Right hindlimb (tissue), 1 donor: Measurements from ENCODE around the gene MAN2A2.
"Not testable (repeated sequence)": the region's sequence is repeated elsewhere in the genome, so short reads cannot be mapped to it uniquely, and the experiment has no call there.

Source experiments
- DNase-seq: peaks from one replicate; pipeline ENCODE4 v3.0.0-alpha.2; 2018

The MAN2A2 gene

DNA sequence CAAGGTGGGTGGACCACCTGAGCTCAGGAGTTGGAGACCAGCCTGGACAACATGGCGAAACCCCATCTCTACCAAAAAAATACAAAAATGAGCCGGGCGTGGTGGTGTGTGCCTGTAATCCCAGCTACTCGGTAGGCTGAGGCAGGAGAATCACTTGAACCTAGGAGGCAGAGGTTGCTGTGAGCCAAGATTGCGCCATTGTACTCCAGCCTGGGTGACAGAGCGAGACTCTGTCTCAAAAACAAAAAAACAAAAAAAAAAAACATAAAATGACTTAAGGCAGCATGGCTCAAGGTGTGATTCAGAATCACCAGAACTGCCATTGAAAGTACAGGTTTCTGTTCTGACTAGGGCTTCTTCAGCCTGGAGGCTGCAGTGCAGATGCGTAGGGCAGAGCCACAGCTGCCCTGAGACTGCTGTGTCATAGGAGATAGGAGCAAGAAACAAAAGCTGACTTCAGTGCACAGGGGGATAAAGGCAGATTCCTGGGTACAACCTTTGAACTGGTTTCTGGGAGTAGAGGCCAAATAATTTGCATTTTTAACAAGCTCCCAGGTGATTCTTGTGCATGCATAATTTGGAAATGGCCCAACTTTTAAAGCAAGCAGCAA lies 19.7 kb downstream of the MAN2A2 start:
- DNase-seq, result not testable (repeated sequence)

DNA sequence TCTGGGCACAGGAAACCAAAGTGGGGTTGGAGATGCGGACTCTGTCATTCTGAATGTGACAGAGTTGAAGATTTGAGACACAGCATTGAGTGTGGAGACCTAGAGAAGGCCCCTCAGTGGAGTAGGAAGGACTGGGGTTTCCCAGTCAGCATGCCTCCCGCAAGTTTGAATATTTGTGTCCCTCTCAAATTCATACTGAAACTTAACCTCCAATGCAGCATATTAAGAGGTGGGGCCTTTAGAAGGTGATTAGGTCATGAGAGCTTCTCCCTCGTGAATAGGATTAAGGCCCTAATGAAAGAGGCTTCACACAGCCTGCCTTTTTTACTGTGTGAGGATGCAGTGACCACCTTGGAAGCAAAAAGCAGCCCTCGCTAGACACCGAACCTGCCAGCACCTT lies 21.3 kb downstream of the MAN2A2 start:
- DNase-seq, result no peak

DNA sequence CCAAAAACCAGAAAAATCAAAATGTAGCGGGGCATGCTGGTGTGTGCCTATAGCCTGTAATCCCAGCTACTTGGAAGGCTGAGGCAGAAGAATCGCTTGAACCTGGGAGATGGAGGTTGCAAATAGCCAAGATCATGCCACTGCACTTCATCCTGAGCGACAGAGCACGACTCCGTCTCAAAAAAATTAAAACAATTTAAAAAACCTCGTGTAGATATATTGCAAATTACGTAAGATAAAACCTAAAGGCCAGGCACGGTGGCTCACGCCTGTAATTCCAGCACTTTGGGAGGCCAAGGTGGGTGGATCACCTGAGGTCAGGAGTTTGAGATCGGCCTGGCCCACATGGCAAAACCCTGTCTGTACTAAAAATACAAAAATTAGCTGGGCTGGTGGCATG lies 23.7 kb downstream of the MAN2A2 start:
- DNase-seq, result not testable (repeated sequence)

DNA sequence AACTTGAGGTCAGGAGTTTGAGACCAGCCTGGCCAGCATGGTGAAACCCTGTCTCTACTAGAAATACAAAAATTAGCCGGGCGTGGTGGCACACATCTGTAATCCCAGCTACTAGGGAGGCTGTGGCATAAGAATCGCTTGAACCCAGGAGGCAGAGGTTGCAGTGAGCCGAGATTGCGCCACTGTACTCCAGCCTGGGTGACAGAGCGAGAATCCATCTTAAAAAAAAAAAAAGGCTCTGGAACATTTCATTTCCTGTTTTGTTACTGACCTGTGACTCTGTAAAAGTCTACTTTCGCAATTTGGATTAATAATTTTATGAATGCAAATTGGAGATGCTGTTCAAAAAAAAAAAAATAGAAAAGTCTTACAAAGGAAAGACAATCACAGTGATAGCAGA lies 25.0 kb downstream of the MAN2A2 start:
- DNase-seq, result not testable (repeated sequence)

DNA sequence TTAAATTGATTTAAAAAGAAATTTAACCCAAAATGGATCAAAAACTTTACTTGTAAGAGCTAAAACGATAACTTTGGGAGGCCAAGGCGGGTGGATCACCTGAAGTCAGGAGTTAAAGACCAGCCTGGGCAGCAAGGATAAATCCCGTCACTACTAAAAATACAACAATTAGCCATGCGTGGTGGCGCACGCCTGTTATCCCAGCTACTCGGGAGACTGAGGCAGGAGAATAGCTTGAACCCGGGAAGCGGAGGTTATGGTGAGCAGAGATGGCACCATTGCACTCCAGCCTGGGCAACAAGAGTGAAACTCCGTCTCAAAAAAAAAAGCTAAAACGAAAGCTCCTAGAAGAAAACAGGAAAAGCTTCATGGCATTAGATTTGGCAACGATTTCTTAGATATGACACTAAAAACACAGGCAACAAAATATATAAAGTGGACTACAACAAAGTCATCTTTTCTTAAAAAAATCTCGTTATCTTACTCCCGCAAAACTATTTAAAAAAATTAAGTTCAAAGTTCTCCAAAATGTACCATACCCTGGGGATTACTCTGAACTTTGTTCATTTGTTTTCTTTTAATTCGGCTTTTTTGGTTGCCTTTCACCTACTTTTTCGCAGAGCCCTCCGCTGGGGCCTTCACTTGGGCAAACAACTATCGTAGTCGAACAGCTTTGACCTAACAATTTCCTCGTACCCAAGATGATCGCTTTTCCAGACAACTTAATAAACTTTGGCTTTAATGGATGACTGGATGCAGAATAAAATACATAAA lies 26.3 kb downstream of the MAN2A2 start:
- no peak for DNase-seq

DNA sequence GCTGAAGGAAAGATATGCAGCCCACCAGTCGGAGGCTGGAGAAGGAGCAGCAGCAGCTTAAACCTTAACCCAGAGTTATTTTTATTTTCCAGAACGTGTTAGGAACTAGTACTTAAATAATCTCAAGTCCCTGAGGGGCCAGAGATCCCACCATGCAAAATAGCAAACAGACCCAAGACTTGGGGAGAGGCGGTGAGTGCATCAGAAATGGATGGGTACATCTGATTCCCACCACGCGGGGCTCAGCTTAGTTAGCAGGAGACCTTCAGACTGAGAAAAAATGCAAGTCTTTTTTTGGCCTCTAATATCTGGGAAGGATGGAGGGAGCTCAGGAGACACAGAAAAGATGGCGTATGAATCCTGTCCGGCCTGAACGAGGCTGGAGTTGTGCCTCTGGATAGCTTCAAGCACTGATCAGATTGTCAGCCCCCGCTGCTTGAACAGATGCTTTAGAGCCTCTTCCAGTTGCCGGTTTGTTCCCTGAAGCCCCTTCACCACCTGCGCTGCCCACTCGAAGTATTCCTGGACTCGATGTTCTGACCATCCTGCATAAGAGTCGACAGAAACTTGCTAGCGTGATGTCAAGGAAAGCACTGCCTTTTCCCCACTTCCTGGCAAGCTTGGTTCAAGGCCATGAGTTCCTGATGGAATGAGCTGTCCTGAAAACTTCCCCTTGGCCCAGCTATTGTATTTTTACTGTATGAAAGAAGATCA lies 27.9 kb downstream of the MAN2A2 start:
- no peak for DNase-seq

DNA sequence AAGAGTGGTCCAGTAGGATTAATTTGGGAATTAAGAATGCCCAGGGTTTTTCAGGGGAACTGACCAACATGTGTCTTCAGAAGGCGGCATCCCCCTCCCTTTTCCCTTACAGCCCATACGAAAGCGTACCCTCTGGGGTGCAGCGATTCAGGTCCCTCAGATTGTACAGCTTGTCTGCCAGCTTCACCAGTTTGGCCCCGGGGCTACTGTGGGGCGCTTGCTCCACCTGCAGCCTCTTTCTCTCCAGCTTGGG lies 28.4 kb downstream of the MAN2A2 start:
- no peak for DNase-seq

DNA sequence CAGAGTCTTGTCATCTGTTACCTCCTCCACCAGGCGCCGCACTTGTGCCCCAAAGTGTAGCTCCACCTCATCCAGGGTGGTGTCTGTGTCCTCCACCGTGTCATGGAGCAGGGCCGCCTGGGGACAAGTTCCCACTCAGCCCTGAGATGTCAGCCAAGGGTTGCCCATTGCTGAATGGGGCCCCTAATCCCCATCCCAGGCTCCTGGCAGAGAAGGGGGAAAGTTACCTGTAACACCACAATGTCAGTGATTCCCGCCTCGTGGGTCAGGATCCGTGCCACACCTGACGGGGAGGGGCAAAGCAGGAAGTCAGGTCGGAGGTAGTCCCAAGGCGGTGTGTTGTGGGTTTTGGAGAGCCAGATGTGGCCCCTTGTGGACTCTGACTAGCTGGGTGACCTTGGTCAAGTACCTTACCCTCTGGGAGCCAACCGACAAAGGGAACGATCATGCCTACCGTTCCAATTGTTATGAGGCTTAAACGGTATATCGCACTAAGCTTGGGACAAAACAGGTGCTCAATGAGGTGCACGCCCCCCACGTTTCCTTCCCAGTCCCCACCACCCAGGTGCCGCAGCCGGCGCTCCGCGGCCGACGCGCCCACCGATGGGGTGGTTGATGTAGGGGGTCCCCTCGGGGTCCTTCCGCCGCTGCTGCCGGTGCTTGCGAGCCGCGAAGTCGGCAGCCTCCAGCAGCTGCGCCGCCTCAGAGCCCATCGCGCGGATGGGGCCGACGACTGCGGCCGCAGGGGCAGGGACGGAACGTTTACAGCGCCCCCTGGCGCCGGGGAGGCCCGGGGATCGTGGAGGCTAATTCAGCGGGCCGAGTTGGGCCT lies 28.9 kb downstream of the MAN2A2 start, which contains the start of gene HDDC3:
TSS of gene HDDC3 (minus strand) at position 722 of the 832 bp plus-strand sequence. CDS start at position 713, 9 bp downstream.
- peak; percentile 90 for DNase-seq

DNA sequence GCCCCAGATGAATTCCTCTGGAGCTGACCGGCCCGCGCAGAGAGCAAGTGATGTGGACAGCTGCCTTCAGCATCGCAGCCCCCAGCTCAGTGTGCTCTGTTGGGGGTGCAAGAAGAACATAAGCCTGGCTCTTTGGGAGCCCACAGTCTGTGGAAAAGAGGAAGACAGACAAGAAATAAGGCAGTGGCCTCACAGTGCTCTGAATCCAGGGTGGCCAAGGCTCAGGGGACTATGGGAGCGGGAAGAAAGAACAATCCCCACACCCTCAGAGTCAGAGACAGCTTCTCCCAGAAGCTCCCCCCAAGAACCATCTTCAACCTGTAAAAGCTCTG lies 29.5 kb downstream of the MAN2A2 start:
- no peak for DNase-seq

DNA sequence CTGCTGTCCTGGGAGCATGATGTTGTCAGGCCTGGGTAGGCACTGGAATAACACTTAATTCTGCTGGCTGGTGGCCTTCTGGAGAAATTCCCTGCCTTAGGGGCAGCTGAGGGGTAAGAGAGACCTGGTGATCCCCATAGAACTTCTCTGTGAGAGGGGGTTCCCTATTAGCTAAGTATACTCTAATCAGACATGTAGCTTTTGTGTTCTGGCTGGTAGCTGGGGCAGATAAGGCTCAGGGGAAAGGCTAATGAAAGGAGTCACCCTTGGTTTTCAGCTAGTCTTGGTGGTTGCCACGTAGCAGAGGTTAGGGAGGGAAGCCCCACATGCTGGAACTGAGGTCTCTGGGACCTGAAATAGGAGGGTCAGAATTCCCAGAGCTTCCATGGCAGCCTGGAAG lies 30.2 kb downstream of the MAN2A2 start:
- DNase-seq, result no peak

DNA sequence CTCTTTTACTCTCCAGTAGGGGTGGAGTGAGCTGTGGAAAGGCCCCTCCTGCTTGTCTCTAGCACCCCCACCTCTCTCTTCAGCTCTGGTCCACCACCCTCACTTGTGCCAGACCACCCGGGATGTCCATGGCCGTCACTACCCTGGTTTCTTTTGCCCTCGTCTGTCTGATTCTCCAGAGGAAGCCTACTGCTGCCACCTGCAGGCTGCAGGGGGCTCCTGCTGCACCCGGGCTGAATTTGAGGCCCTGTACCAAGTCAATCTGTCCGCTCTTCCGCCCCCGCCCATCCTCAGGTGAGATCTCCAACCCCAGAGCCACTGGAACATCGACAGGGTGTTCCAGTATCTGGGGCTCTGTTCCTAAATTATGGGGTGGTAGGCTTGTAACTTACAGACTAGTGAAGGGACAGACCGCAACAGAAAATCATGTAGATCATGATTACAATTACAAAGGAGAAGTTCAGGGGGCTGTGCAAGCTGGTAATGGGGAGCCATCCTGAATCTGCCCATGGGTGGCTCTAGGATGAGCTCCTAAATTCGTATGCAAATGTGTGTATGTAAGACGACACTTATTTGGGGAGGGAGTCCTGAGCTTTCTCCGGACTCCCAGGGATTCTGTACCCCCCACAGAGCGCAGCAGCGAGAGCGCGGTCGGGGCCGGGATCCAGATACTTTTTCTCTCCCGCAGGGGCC lies 31.3 kb downstream of the MAN2A2 start:
- peak; percentile 84 for DNase-seq

DNA sequence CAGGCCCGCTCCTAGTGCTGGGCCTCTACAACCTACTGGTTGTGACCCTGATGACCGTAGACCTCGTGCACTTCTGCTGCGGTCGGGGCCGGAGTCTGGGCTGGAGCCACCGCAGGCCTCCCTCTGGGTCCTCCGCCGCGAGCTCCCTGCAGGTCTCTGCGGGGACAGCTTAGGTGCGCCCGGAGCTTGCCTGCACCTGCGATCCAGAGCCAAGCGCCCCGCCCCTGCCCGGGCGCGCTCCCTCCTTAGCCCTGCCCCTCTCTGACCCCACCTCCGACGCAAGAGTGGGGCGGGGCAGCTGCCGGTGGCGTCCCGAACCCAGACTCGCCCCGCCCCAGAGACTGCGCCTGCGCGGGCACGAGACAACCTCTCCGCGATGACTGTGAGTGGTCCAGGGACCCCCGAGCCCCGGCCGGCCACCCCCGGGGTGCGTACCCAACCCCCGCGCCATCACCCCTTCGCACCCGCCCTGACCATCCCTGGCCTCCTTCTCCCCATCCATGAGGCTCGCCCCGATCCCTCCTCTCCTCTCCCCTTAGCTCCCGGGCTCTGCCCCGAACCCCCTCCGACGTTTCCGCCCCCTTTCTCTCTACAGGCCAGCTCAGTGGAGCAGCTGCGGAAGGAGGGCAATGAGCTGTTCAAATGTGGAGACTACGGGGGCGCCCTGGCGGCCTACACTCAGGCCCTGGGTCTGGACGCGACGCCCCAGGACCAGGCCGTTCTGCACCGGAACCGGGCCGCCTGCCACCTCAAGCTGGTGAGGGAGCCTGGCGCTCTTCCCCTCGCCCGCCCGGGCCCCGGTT lies 32.0 kb downstream of the MAN2A2 start, which contains the start of gene UNC45A:
TSS of gene UNC45A (plus strand) at position 337 of the 803 bp plus-strand sequence. CDS start at position 377, 40 bp downstream.
- peak; percentile 94 for DNase-seq

DNA sequence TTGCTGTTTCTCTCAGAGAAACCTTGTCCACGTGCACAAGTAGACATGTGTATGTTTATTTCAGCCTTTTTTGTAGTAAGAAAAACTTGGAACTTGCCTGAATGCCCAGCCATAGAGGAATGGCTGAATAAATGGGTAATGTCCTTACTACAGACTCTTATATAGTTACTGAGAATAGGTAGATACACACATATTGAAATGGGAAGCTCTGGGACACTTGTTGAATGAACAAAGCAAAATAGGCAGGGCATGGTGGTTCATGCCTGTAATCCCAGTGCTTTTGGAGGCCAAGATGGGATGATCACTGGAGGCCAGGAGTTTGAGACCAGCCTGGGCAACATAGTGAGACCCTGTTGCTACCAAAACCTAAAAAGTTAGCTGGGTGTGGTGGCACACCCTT lies 33.7 kb downstream of the MAN2A2 start:
- no peak for DNase-seq

DNA sequence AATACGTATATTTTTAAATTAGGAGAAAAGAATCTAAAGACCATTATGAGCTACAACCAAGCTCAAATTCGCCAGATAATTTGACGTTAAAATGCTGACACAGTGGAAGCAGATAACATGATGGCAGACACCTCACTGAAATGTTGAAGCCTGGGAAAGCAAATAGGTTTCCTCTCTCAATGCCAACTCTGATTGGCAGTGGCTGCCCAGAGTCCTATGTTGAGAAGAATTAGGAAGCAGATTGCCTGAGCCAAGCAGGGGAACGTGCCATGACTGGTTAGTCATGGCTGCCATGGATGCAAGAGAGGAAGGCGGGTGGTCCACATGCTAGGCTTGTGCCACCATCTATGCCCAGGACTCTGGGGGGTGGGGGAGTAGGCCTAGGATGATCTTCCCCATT lies 35.2 kb downstream of the MAN2A2 start:
- no peak for DNase-seq

DNA sequence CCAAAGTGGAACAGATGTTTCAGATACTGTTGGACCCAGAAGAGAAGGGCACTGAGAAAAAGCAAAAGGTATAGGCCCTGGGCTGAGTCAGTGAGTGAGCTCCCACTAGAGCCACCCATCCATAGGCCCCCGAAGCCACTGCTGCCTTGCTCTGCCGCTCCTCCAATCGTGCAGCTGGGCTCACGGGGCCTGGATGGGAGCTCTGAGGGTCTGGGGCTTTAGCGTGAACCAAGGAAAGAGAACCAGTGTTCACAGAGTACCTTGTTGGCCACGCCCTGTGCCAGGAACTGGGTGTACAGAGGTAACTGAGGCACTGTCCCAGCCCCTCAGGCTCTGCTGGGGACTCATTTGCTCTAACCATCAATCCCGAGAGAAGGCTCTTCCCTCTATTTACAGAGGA lies 36.7 kb downstream of the MAN2A2 start:
- no peak for DNase-seq

DNA sequence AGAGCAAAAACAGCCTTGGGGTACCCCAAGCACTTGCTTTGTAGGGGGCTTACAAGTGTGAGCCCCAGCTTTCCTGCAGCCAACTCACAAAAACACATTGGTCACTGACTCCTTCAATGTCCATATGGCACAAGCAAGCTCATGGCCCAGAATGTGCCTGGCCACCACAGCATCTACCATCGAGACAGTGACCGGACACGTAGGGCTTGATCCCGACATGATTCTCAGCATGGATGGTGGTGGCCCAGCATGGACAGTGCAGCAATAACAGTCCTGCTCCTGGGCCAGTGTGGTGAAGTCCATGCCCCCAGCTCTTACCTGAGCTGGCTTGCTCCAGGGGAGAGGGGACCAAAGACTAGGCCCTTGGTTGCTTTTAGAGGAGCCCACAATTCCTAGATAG lies 37.9 kb downstream of the MAN2A2 start:
- no peak for DNase-seq

DNA sequence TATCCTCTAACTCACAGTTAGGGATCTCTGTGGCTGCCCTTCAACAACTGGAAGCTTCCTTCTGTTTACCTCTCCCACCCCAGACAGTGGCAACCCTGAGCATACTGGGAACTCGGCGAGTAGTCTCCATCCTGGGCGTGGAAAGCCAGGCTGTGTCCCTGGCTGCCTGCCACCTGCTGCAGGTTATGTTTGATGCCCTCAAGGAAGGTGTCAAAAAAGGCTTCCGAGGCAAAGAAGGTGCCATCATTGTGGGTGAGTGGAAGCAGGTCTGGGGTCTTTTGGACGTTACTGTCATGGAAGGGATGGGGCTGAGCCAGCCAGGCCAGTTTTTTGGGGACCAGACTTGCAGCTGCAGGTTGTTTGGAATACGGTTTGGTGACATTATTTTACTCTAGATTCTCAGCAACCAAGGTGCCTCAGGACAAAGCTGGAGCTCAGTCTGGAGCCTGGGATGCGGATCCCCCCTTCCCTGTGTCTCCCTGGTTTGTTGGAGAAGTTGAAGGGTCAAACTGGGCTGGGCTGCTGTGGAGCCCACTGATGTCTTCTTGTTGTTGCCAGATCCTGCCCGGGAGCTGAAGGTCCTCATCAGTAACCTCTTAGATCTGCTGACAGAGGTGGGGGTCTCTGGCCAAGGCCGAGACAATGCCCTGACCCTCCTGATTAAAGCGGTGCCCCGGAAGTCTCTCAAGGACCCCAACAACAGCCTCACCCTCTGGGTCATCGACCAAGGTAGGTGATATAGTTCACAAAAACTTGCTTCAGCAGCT lies 39.4 kb downstream of the MAN2A2 start:
- DNase-seq, result no peak

DNA sequence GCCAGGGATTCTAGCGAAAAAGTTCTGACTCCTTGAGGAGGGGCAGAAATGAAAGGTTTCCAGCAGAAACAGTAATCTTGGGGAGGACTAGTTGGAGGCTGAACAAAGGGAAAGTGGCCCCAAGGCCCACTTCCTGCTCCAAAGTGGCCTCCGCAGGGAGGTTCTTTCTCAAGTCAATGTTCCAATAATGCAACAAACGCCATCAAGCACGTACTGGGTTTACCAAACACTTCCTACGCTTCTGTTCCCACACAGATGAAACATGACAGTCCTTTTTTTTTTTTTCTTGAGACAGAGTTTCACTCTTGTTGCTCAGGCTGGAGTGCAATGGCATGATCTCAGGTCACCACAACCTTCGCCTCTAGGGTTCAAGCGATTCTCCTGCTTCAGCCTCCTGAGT lies 42.0 kb downstream of the MAN2A2 start:
- no peak for DNase-seq

DNA sequence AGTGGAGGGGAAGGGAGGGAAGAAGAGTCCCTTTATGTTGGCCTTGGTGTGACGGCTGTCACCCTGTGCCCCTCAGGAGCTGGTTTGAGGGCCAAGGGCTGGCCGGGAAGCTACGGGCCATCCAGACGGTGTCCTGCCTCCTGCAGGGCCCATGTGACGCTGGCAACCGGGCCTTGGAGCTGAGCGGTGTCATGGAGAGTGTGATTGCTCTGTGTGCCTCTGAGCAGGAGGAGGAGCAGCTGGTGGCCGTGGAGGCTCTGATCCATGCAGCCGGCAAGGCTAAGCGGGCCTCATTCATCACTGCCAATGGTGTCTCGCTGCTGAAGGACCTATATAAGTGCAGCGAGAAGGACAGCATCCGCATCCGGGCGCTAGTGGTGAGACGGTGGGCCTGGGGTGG lies 43.4 kb downstream of the MAN2A2 start:
- no peak for DNase-seq

DNA sequence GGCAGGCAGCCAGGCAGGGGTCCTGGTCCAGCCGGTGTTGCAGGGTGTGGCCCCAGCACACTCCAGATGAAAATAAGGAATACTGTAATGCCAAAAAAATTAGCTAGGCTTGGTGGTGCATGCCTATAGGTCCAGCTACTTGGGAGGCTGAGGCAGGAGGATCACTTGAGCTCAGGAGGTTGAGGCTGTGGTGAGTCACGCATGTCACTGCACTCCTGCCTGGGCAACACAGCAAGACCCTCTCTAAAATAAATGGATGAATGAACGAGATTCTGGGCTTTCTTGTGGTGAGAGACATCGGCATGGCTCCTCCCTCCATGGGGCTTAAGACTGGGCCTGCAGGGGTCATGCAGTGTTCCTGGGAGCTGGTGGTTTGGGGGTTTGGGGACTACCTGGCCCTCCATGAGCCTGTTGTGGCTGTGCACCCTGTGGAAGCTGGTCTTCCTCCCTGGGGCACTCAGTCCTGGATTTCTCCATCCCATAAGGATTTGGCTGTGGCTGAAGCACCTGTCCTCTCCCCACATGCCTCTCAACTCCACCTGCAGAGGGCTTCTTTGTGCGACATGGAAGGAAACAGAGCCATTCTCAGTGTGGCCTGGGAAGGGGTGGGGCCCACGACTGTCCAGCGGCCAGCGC lies 44.0 kb downstream of the MAN2A2 start:
- DNase-seq, result no peak
